ENCODE data around the gene ZNF112.
"Not testable (repeated sequence)": the region's sequence is repeated elsewhere in the genome, so short reads cannot be mapped to it uniquely, and the experiment has no call there.

- not testable (repeated sequence) for TF ChIP-seq ZFP3 (CRISPR knock-in tag; IDR thresholded peaks at IDR 0.05); TSHZ2 (CRISPR knock-in tag; IDR thresholded peaks at IDR 0.05); TCF4 (CRISPR knock-in tag; IDR thresholded peaks at IDR 0.05; ENCODE audit: borderline replicate concordance); ZC3H10 (CRISPR knock-in tag; IDR thresholded peaks at IDR 0.05); RARB (CRISPR knock-in tag; IDR thresholded peaks at IDR 0.05)
- TF ChIP-seq, protein P1, sequence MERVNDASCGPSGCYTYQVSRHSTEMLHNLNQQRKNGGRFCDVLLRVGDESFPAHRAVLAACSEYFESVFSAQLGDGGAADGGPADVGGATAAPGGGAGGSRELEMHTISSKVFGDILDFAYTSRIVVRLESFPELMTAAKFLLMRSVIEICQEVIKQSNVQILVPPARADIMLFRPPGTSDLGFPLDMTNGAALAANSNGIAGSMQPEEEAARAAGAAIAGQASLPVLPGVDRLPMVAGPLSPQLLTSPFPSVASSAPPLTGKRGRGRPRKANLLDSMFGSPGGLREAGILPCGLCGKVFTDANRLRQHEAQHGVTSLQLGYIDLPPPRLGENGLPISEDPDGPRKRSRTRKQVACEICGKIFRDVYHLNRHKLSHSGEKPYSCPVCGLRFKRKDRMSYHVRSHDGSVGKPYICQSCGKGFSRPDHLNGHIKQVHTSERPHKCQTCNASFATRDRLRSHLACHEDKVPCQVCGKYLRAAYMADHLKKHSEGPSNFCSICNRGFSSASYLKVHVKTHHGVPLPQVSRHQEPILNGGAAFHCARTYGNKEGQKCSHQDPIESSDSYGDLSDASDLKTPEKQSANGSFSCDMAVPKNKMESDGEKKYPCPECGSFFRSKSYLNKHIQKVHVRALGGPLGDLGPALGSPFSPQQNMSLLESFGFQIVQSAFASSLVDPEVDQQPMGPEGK (CRISPR knock-in tag; IDR thresholded peaks at IDR 0.05; ENCODE audit: borderline replicate concordance) = not testable (repeated sequence)
- TF ChIP-seq, protein P2, sequence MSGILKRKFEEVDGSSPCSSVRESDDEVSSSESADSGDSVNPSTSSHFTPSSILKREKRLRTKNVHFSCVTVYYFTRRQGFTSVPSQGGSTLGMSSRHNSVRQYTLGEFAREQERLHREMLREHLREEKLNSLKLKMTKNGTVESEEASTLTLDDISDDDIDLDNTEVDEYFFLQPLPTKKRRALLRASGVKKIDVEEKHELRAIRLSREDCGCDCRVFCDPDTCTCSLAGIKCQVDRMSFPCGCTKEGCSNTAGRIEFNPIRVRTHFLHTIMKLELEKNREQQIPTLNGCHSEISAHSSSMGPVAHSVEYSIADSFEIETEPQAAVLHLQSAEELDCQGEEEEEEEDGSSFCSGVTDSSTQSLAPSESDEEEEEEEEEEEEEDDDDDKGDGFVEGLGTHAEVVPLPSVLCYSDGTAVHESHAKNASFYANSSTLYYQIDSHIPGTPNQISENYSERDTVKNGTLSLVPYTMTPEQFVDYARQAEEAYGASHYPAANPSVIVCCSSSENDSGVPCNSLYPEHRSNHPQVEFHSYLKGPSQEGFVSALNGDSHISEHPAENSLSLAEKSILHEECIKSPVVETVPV (CRISPR knock-in tag; IDR thresholded peaks at IDR 0.05) = not testable (repeated sequence)
Observed at GRCh38 chr19:44334639-44335038, 21.8 kb downstream of the ZNF112 start.
